K562 (cell line): ENCODE data around the gene C3.

Experiments
- MAFK ChIP-seq: IDR thresholded peaks from 2 replicates; pipeline ENCODE4 v1.6.1; 2011; ENCODE audit warnings: low read length, improper control_type of control experiment
- NKRF ChIP-seq: fragments of 450-650 bp; IDR thresholded peaks from 2 replicates; pipeline ENCODE4 v1.6.1; 2016; ENCODE audit warnings: borderline replicate concordance
- ZNF274 ChIP-seq: IDR thresholded peaks from 2 replicates; pipeline ENCODE4 v1.6.1; 2011; ENCODE audit warnings: low read depth, mild to moderate bottlenecking, low read length, moderate library complexity, borderline replicate concordance

- TF ChIP-seq MAFK: 0 out of 2 replicates have a peak, but pooled peaks have one; percentile 0
- TF ChIP-seq NKRF: no peak
- no peak for TF ChIP-seq ZNF274
These were observed 17.7 kb upstream of the C3 start for GRCh38 chr19:6737873-6738786.
